Muscle of leg (tissue), 11 donors: ENCODE results near the gene TAP2. TPM values are rescaled to one million over a fixed set of nuclear protein-coding genes. Genes with fewer than 3 reads are reported as not detected.

Source experiments
- DNase-seq: peaks from one replicate; pipeline ENCODE4 v3.0.0; 2013
- H3K27ac ChIP-seq: one replicate; pipeline ENCODE4 v1.5.1; 2013; ENCODE audit warnings: mild to moderate bottlenecking, low read length, control low read depth
- H3K27me3 ChIP-seq: one replicate; pipeline ENCODE4 v1.6.1; 2013; ENCODE audit warnings: low read length; ENCODE audit not compliant: control insufficient read depth, insufficient read depth
- H3K36me3 ChIP-seq: one replicate; pipeline ENCODE4 v1.6.1; 2013; ENCODE audit warnings: low read length; ENCODE audit not compliant: control insufficient read depth, insufficient read depth
- H3K4me1 ChIP-seq: one replicate; pipeline ENCODE4 v1.6.1; 2013; ENCODE audit warnings: low read length; ENCODE audit not compliant: control insufficient read depth, insufficient read depth
- H3K4me3 ChIP-seq: one replicate; pipeline ENCODE4 v1.5.1; 2013; ENCODE audit warnings: low read length, control low read depth
- H3K9me3 ChIP-seq: replicated peaks from 2 replicates; pipeline ENCODE4 v1.6.1; 2013; ENCODE audit warnings: low read depth, low read length; ENCODE audit not compliant: control insufficient read depth
- WGBS: methylation state at CpG from one replicate; pipeline ENCODE4 v1.1.5; 2013; ENCODE audit warnings: missing lambda C conversion rate; ENCODE audit not compliant: insufficient coverage; 5-methylcytosine and 5-hydroxymethylcytosine counted together
- polyA plus RNA-seq, 8 donors: library from polyadenylated mRNA; unstranded; fragments of 120-200 nt; gene quantifications; one replicate each; pipeline versions ENCODE4 v1.2.1 to v1.2.3, GENCODE V29; 2013; ENCODE audit warnings: inconsistent platforms in 1 of 8, low replicate concordance in 1 of 8; ENCODE audit not compliant: insufficient read length in 8 of 8, insufficient read depth in 1 of 8
- total RNA-seq: library from RNA; stranded (reverse); fragments of 120-200 nt; gene quantifications from one replicate; pipeline ENCODE4 v1.2.4, GENCODE V29; 2013

TAP2 gene
- total and polyA plus RNA-seq, 9 donors, result 4.5 to 8.7 (median 6.7) TPM

- peaks cover 41% of the 10 kb centered on the region for H3K27me3 ChIP-seq
Measured at GRCh38 chr6:32855467-32856174, 17.1 kb upstream of the TAP2 start.

GRCh38 chr6:32854376-32855178 lies 16.0 kb upstream of the TAP2 start:
- H3K27ac ChIP-seq, result peak overlapping the region; percentile 99
- no peaks in the 10 kb centered on the region for H3K9me3 ChIP-seq
- DNase-seq, result peak; percentile 69
- peaks cover 46% of the 10 kb centered on the region for H3K36me3 ChIP-seq
- WGBS, result 10% methylated on average over 18 of the region's 24 CpGs
- peaks cover 38% of the 10 kb centered on the region for H3K27me3 ChIP-seq
- H3K4me3 ChIP-seq, result peak overlapping the region; percentile 64
- peaks cover 23% of the 10 kb centered on the region for H3K4me1 ChIP-seq

More at GRCh38 chr6:32855467-32856174, 17.1 kb upstream of the TAP2 start:
- Histone ChIP-seq H3K27ac (no peak overlapping the region), H3K4me3 (no peak overlapping the region), H3K36me3 (peaks cover 36% of the 10 kb centered on the region), H3K9me3 (no peaks in the 10 kb centered on the region), H3K4me1 (peaks cover 23% of the 10 kb centered on the region)
- DNase-seq, result no peak
- 81% methylated on average over 2 of the region's 8 CpGs for WGBS

- H3K36me3 ChIP-seq, result peaks cover 44% of the 10 kb centered on the region
- H3K27ac ChIP-seq, result peak within 1 kb of the TSS; percentile 99
- H3K27me3 ChIP-seq, result peaks cover 34% of the 10 kb centered on the region
- peaks cover 23% of the 10 kb centered on the region for H3K4me1 ChIP-seq
- peak within 1 kb of the TSS; percentile 64 for H3K4me3 ChIP-seq
- H3K9me3 ChIP-seq, result no peaks in the 10 kb centered on the region
- peak; percentile 97 for DNase-seq
- under 1% methylated on average over 66 of the region's 68 CpGs for WGBS
Measured at GRCh38 chr6:32853541-32854375, 15.2 kb upstream of the TAP2 start, which contains the start of the genes PSMB9 and TAP1. PSMB9 (plus strand) TSS chr6:32854192; CDS start chr6:32854230, 38 bp downstream. TAP1 (minus strand) TSS chr6:32853704; CDS start chr6:32853636, 68 bp downstream.

- Histone ChIP-seq H3K4me3 (peak overlapping the region; percentile 64), H3K9me3 (no peaks in the 10 kb centered on the region), H3K4me1 (peaks cover 23% of the 10 kb centered on the region), H3K27me3 (peaks cover 28% of the 10 kb centered on the region), H3K27ac (peak overlapping the region; percentile 99), H3K36me3 (peaks cover 44% of the 10 kb centered on the region)
- 2% methylated on average over 41 of the region's 41 CpGs for WGBS
- peak; percentile 37 for DNase-seq
Measured at GRCh38 chr6:32852844-32853540, 14.5 kb upstream of the TAP2 start.

GRCh38 chr6:32852018-32852843 lies 13.7 kb upstream of the TAP2 start:
- peak; percentile 22 for DNase-seq
- 43% methylated on average over 11 of the region's 23 CpGs for WGBS
- peaks cover 27% of the 10 kb centered on the region for H3K27me3 ChIP-seq
- peak overlapping the region; percentile 99 for H3K27ac ChIP-seq
- H3K36me3 ChIP-seq, result peaks cover 48% of the 10 kb centered on the region
- peaks cover 23% of the 10 kb centered on the region for H3K4me1 ChIP-seq
- H3K9me3 ChIP-seq, result no peaks in the 10 kb centered on the region
- H3K4me3 ChIP-seq, result peak overlapping the region; percentile 64

GRCh38 chr6:32851025-32851424 lies 12.5 kb upstream of the TAP2 start:
- 85% methylated on average over 4 of the region's 4 CpGs for WGBS

GRCh38 chr6:32849126-32849525 lies 10.6 kb upstream of the TAP2 start:
- WGBS, result 92% methylated on average over 2 of the region's 6 CpGs
- Histone ChIP-seq H3K4me1 (peaks cover 26% of the 10 kb centered on the region), H3K27me3 (peaks cover 16% of the 10 kb centered on the region), H3K36me3 (peaks cover 64% of the 10 kb centered on the region), H3K4me3 (no peak overlapping the region), H3K27ac (no peak overlapping the region), H3K9me3 (no peaks in the 10 kb centered on the region)
- DNase-seq, result no peak

More at GRCh38 chr6:32851025-32851424, 12.5 kb upstream of the TAP2 start:
- Histone ChIP-seq H3K27me3 (peaks cover 21% of the 10 kb centered on the region), H3K27ac (no peak overlapping the region), H3K4me1 (peaks cover 23% of the 10 kb centered on the region), H3K9me3 (no peaks in the 10 kb centered on the region), H3K4me3 (no peak overlapping the region), H3K36me3 (peaks cover 60% of the 10 kb centered on the region)
- no peak for DNase-seq

- no peak overlapping the region for H3K4me3 ChIP-seq
- DNase-seq, result no peak
- H3K9me3 ChIP-seq, result no peaks in the 10 kb centered on the region
- H3K27ac ChIP-seq, result no peak overlapping the region
- WGBS, result 60% methylated on average over 7 of the region's 8 CpGs
- peaks cover 22% of the 10 kb centered on the region for H3K27me3 ChIP-seq
- peaks cover 31% of the 10 kb centered on the region for H3K4me1 ChIP-seq
- peaks cover 64% of the 10 kb centered on the region for H3K36me3 ChIP-seq
Measured at GRCh38 chr6:32847795-32848194, 9.3 kb upstream of the TAP2 start.

GRCh38 chr6:32847004-32847403 lies 8.5 kb upstream of the TAP2 start:
- Histone ChIP-seq H3K9me3 (no peaks in the 10 kb centered on the region), H3K4me1 (peaks cover 26% of the 10 kb centered on the region), H3K27ac (no peak overlapping the region), H3K27me3 (peaks cover 21% of the 10 kb centered on the region), H3K36me3 (peaks cover 66% of the 10 kb centered on the region), H3K4me3 (no peak overlapping the region)
- WGBS, result 94% methylated on average over 6 of the region's 10 CpGs
- DNase-seq, result no peak
